ENCODE data around the gene C22orf31.

DNA sequence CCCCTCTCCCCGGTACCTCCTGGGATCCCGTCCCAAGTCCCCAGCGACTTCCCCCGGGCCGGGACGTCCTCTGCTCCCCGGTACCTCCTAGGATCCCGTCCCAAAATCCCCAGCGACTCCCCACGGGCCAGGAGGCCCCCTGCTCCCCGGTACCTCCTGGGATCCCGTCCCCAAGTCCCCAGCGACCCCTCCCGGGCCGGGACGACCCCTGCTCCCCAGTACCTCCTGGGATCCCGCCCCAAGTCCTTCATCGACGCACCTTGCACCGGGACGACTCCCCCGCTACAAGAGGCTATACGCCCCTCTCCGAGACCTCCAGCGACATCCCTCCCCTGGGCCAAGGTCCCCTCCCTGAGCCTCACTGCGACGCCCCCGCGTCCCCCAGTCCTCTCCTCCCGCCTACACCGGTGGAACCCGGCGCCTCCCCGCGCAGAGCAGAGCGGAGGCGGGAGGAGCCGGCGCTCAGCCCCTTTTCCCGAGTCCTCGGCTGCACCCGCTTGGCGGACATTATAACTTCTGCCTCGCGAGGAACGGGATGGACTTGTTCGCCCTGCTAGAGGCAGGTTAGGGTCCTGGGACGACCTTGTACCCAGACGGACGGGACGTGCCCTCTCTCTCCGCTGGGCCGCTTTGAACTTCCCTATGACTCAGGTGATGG lies 12.1 kb upstream of the C22orf31 start:
- no peak for TF ChIP-seq SUZ12 (IDR thresholded peaks at IDR 0.05; ENCODE audit: extremely low read depth, insufficient read depth, insufficient read length)
- TF ChIP-seq ZNF274 (IDR thresholded peaks at IDR 0.05; ENCODE audit: low read depth, low read length), result no peak
- TF ChIP-seq YY1 (IDR thresholded peaks at IDR 0.05; ENCODE audit: insufficient read depth, insufficient read length), result no peak

All from NT2/D1 (cell line).